ENCODE results near the gene KANK3.

GRCh38 chr19:8321986-8322637 is 20.9 kb downstream of the KANK3 start:
- no peak for TF ChIP-seq CTCF (conservative IDR thresholded peaks at IDR 0.05; ENCODE audit: low read length)
- TF ChIP-seq EZH2phosphoT487 (IDR thresholded peaks at IDR 0.05; ENCODE audit: borderline replicate concordance, low read depth, low read length), result no peak
